DND-41 (cell line): ENCODE data around the gene ARHGEF3.

Source experiments
- ATAC-seq: fragments of 200-7000 bp; cut with Tn5 transposase; 3 replicates; pipeline ENCODE4 v1.9.1; 2021; ENCODE audit warnings: low read depth; ENCODE audit not compliant: insufficient read depth
- DNase-seq: peaks from one replicate; pipeline ENCODE4 v3.0.0-alpha.2; 2020
- H2AFZ ChIP-seq: 2 replicates; pipeline ENCODE4 v1.6.0; 2012; ENCODE audit warnings: low read depth, low read length
- H3K27ac ChIP-seq: 2 replicates; pipeline ENCODE4 v1.5.1; 2012; ENCODE audit warnings: low read length, inconsistent platforms
- H3K27me3 ChIP-seq: fragments of 200-600 bp; sonication (generic); 2 replicates; pipeline ENCODE4 v1.6.0; 2012; ENCODE audit warnings: low read length, mild to moderate bottlenecking, inconsistent platforms; ENCODE audit not compliant: insufficient read depth, poor library complexity
- H3K36me3 ChIP-seq: 2 replicates; pipeline ENCODE4 v1.5.1; 2012; ENCODE audit warnings: low read length, inconsistent platforms; ENCODE audit not compliant: insufficient read depth
- H3K4me1 ChIP-seq: 2 replicates; pipeline ENCODE4 v1.5.1; 2012; ENCODE audit warnings: mild to moderate bottlenecking, low read length; ENCODE audit not compliant: insufficient read depth
- H3K4me2 ChIP-seq: 2 replicates; pipeline ENCODE4 v1.6.0; 2012; ENCODE audit warnings: mild to moderate bottlenecking, moderate library complexity, low read length, inconsistent platforms; ENCODE audit not compliant: insufficient read depth
- H3K4me3 ChIP-seq, 2 experiments: fragments of 200-600 bp in 1 of 2; shearing (Covaris generic) in 1 of 2; 2 replicates each; pipeline ENCODE4 v1.5.1; 2012 to 2016; ENCODE audit warnings: inconsistent platforms in 2 of 2, low read length in 2 of 2, mild to moderate bottlenecking in 2 of 2, low read depth in 1 of 2, moderate library complexity in 1 of 2
- H3K79me2 ChIP-seq: 2 replicates; pipeline ENCODE4 v1.6.0; 2012; ENCODE audit warnings: low read length, inconsistent platforms; ENCODE audit not compliant: insufficient read depth
- H3K9ac ChIP-seq: 2 replicates; pipeline ENCODE4 v1.6.0; 2012; ENCODE audit warnings: low read depth, mild to moderate bottlenecking, inconsistent platforms, low read length, moderate library complexity
- H3K9me3 ChIP-seq: 2 replicates; pipeline ENCODE4 v1.5.1; 2012; ENCODE audit warnings: low read length, moderate library complexity, mild to moderate bottlenecking, inconsistent platforms; ENCODE audit not compliant: insufficient read depth, severe bottlenecking
- H4K20me1 ChIP-seq: 2 replicates; pipeline ENCODE4 v1.6.0; 2012; ENCODE audit warnings: low read length; ENCODE audit not compliant: insufficient read depth
- CTCF ChIP-seq: IDR thresholded peaks from 2 replicates; pipeline ENCODE4 v1.5.1; 2012; ENCODE audit warnings: borderline replicate concordance, low read length, moderate library complexity, mild to moderate bottlenecking; ENCODE audit not compliant: poor library complexity, severe bottlenecking; ENCODE audit errors: extremely low read depth
- EZH2 ChIP-seq: IDR thresholded peaks from 3 replicates; pipeline ENCODE4 v1.6.1; 2012; ENCODE audit warnings: borderline replicate concordance, low read depth, mild to moderate bottlenecking, moderate library complexity, low read length, inconsistent platforms; ENCODE audit not compliant: severe bottlenecking

The ARHGEF3 gene

GRCh38 chr3:56680054-56680580, 121.6 kb downstream of the ARHGEF3 start:
- Histone ChIP-seq H3K4me1 (peaks cover 57% of the 10 kb centered on the region), H3K4me2 (peak overlapping the region; percentile 75), H3K36me3 (peaks cover 41% of the 10 kb centered on the region), H3K4me3 (peak overlapping the region in 1 of 2 experiments; percentile 43; a peak in 3 of 4 replicates), H2AFZ (no peak overlapping the region), H3K27ac (0 out of 2 replicates have a peak overlapping the region, but pooled peaks have one; percentile 8), H3K27me3 (no peaks in the 10 kb centered on the region), H3K9me3 (peaks cover 5% of the 10 kb centered on the region), H3K79me2 (peaks cover 81% of the 10 kb centered on the region), H4K20me1 (peaks cover 10% of the 10 kb centered on the region; the same call in 1 of the 2 replicates), H3K9ac (no peak overlapping the region)
- TF ChIP-seq EZH2 (no peak), CTCF (no peak)
- no peak for ATAC-seq
- DNase-seq = no peak
